ENCODE results near the gene OVCA2.
"Not testable (repeated sequence)": the region's sequence is repeated elsewhere in the genome, so short reads cannot be mapped to it uniquely, and the experiment has no call there.

OVCA2 gene

GRCh38 chr17:2041561-2042389 lies at the start of gene OVCA2:
Gene OVCA2 (plus strand): TSS chr17:2042022. CDS start chr17:2042048, 26 bp downstream.
- DNase-seq: peak; percentile 97

DNA sequence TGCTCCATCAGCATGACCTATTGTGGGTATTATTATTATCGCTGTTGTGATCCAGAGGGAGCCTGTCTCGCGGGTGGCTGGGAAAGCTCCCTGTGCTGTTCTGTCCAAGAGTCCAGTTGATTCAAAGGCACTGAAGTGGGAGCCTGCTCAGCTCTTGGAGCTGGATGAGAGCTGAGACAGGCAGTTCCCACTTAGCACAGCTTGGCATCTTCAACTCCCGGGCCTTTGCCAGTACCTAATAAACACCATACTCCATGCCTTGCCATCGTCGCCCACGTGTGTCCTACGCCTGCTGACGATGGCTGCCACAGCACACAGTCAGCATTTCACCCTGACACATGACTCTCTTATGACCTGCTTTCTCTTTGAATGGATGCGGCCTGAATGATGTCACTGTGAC lies 49.3 kb upstream of the OVCA2 start:
- DNase-seq: no peak

DNA sequence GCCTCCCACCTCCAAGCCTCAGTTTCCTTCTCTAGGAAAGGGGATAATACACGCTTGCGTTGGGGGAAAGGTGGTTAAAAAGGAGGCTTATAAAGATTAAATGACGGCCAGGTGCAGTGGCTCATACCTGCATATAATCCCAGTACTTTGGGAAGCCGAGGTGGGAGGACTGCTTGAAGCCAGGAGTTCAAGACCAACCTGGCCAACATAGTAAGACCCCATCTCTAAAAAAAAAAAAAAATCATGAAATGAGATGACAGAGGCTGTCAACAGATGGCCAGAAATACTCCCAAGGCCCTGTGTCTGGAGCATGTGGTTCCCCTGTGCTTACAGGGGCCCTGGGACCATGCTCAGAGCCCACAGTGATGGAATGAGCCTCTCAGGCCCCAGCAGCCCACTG lies 47.1 kb upstream of the OVCA2 start:
- DNase-seq: no peak

GRCh38 chr17:1995321-1995892 lies 46.4 kb upstream of the OVCA2 start:
- DNase-seq: no peak

GRCh38 chr17:1995907-1996799 lies 45.7 kb upstream of the OVCA2 start:
- DNase-seq: no peak

DNA sequence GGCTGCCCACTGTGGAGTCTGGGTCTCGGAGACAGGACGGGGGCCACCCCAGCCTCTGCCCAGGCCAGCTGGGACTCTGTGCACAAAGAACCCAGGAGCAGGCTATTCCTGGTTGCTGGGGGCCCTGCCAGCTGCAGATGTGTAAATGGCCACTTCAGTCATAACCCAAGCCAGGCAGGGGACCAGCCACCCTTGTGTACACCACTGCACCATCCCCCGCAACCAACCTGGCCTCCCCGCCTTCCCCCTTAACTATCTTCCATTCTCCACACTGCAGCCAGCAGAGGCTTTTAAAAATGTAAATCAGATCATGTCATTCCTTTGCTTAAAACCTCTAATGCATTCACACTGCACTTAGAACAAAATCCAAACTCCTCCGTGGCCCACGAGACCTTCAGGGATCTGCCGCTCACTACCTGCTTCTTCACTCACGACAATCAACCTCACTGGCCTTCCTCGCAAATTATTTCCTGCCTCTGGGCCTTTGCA lies 45.0 kb upstream of the OVCA2 start:
- no peak for DNase-seq

DNA sequence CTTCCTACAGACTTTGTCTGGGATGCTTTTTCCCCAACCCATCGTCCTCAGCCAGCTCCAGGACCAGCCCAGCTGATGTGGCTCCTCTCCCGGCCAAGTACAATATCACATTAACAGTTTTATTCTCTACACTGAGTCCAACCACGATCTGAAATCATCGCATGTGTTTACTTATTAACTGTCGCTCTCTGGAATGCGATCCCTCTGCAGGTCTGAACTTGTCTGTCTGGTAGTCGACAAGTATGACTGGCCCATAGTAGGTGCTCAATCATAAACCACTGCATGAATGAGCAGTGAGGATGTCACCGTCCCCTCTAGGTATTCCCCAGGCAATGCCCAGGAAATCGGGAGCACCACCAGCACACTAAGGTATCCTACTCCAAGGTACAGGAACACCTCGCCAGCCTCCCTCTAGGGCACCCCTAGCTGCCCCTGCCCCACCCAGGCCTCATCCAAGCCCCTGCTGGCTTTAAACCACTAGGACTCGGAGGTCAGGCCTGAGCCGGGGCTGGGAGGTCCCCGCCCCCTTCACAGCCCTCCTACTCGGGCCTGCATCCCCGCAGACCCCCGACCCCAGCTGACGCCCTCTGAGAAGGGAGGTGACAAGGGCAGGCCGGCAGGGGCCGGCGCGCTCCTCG lies 44.4 kb upstream of the OVCA2 start:
- DNase-seq: no peak

DNA sequence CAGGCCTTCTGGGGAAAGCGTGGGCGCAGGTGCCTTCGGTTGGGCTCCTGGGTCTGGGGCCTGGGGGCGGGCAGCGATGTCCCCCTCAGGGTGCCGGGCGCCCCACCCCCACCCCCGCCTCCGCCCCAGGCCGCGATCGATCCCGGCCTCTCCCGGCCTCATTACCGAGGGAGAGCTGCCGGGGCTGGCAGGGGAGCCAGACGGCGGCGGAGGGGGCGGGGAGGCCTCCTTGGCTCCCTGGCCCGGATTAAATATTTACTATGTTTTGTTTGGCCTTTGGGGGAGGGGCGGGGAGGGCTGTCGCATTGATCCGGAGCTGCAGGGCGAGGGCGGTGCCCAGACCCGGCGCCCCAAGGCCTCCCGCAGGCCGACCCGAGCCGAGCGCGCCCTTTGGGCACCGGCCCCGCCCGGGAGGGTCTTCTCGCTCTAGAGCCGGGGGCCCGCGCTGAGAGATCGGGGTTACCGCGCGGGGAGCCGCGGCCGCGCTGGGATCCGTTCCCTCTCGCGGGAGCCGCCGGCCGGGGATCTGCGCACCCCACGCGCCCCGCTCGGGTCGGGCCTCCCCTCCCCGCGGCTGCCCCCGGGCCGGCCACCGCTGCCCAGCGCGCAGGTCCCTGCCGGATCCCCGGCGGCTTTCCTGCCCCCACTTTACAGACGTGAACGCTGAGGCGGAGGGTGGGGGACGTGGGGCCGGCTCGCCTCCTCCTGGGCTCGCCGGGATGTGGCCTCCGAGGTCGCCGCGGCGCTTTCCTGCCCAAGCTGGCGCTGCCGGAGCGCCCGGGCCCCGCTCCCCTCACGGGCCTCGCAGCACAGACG lies 43.7 kb upstream of the OVCA2 start:
- no peak for DNase-seq

DNA sequence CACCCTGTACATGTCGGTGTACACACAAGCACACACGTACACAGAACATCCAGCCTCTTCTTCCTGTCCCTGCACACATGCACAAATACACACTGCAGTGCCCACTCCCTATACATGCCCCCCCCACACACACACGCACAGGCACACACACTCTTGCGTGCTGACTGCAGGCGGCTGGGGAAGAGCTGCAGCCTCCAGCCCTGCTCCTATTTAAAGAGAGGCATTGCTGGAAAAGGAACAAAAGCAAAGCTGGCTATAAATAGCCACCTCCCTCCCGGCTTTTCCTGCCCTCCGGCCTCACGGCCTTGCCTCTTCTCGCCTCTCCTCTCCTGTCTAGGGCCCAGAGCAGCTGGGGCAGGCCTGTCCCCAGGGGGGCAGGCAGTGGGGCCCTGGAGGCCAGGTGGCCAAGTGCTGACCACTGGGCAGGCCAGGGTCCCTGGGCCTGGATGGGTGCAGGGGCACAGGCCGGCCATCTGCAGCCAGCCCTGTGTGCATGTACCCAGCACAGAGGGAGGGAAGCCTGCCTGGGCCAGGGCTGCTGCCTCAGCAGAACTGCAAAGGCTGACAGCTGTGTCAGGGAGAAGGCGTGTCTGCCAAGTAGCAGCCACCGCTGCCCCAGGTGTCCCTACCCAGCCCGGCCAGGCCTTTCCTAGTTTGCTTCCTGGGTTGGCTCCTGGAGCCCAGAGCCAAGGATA lies 42.1 kb upstream of the OVCA2 start:
- DNase-seq: no peak

- DNase-seq: no peak
Measured at GRCh38 chr17:2002767-2003329, 39.0 kb upstream of the OVCA2 start.

DNA sequence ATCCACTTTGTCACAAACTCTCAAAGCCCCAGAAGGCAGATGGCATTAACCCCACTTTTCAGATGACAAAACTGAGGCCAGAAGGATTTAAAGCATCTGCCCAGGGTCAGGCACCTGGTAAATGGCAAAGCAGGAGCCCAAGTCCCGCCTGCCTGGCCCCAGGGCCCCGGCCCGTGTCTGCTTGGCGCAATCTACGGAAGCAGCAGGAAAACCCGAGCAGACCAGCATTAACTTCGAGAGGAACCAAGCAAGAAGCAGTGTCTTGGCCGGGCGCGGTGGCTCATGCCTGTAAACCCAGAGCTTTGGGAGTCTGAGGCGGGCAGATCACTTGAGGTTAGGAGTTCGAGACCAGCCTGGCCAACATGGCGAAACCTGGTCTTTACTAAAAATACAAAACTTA lies 38.3 kb upstream of the OVCA2 start:
- no peak for DNase-seq

- no peak for DNase-seq
Measured at GRCh38 chr17:2004435-2004952, 37.3 kb upstream of the OVCA2 start.

- no peak for DNase-seq
Measured at GRCh38 chr17:2008332-2009126, 33.3 kb upstream of the OVCA2 start.

DNA sequence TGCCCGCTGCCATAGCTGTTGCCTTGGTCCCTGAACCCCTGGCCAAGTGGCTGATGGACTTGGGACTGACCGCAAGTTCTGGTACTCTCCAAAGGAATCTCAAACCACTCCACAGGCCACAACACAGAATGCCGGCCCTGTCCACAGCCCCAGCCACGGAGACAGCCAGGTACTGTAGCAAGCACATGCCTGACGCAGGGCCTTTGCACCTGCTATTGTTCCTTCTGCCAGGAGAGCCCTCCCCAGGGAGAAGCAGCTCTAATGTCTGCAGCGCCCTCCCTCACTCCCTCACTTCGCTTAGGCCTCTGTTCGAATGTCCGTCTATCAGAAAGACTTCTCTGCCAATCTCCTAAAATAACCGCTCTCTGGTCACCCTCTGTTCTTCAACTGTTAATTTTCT lies 32.1 kb upstream of the OVCA2 start:
- DNase-seq: no peak

DNA sequence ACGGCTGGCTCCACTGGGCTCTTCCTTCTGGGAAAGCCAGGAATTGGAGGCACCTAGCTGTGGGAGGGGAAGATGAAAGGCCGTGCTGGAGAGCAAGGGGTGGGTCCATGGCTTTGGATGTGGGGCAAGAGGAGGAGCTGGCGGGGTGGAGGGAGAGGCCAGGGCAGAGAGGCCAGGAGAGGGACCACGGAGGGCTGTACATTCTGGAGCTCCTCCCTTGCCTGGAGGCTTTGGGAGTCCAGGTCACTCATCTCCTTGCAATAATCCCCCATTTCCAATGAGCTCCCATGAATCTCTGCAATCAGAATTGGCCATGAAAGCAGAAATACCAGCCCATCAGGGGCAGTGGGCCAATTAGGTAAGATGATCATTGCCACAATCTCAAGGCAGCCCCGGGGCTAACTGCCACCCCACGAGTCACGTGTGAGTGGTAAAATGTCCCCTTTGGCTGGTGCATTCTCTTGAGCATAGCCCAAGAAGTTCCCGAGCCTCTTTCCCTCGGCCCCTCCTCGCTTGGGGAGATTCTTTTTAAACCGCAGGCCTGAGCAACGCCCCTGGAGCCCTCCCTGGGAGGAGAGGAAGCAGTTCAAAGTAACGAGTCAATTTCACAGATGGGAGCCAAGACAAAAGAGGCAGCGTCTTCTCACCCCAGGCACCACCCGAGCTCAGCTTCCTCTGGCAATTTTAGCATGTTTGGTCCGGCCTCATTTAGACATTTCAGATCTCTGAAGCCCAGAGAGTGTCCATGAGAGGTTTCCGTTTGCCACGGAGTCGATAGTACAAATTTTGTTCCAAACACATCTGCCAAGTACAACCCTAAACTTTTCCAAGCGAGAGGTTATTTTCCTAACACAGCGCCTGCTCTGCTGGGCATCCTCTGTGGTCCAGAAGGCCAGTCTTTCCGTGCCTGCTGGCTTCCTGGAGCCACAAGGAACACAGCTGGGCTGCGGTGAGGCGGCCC lies 30.1 kb upstream of the OVCA2 start:
- DNase-seq: no peak

DNA sequence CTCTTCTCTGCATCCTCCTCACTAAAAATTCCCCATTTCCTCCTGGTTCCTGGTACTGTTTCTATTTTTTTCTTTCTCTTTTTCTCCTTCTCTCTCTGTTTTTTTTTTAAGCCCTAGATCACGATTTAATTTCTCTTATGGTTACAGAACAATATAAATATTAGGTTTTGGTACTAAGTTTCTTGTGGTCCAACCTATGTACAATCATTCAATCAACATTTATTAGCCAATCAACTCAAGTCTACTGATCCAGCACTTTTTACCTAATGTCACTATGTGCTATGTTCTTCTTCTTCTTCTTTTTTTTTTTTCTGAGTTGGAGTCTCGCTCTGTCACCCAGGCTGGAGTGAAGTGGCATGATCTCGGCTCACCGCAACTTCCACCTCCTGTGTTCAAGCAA lies 29.3 kb upstream of the OVCA2 start:
- no peak for DNase-seq

DNA sequence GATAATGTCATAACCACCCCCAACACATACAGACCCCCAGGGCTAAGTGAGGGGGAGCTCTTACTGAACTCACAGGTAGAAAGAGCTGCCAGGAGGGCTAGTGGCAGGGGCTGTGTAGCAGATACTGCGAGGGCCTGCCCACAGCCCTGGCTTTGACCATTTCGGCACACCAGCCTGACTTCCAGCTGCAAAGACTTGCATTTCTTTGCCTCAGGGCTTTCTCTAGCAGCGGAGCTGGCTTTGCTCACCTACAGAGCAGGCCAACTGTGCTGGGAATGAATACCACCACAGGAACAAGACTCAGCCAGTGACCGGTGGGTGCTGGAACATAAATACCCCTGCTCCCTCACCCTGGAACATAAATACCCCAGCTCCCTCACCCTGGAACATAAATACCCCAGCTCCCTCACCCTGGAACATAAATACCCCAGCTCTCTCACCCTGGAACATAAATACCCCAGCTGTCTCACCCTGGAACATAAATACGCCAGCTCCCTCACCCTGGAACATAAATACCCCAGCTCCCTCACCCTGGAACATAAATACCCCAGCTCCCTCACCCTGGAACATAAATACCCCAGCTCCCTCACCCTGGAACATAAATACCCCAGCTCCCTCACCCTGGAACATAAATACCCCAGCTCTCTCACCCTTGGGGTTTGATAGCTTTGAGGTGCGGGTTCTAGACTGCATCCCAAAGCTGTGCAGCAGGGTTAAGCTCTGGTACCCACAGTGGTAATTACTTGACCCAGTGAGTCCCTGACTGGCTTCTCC lies 28.4 kb upstream of the OVCA2 start:
- not testable (repeated sequence) for DNase-seq

DNA sequence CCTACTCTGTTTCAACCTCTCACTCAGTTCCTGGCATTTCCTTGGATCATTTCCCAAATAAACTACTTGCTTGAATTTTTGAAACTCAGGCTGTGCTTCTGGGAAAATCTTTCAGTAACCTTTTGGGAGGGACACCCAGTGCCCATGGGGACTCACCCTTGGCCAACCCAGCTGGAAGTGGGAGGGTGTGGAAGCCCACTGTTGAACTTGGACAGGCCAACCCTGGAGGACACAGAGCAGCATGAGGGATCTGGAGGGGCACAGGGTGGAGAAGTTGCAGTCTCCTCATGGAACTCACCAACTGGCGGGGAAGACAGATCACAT lies 27.9 kb upstream of the OVCA2 start:
- DNase-seq: no peak

Data from activated gamma-delta T cell treated with Interleukin-2 at 50 U/mL for 16 hours (primary cell).